T-helper 17 cell (primary cell): ENCODE data around the gene SUPT20HL2. TPM values are rescaled to one million over a fixed set of nuclear protein-coding genes. Genes with fewer than 3 reads are reported as not detected.
"Not testable (repeated sequence)": the region's sequence is repeated elsewhere in the genome, so short reads cannot be mapped to it uniquely, and the experiment has no call there.

ENCODE experiments used
- ATAC-seq: fragments of 150-1000 bp; cut with Tn5 transposase; 2 replicates; pipeline ENCODE4 v1.10.0; 2021; ENCODE audit warnings: mild to moderate bottlenecking, moderate library complexity
- DNase-seq, 3 donors: peaks; one replicate each; pipeline versions ENCODE4 v3.0.0 to v3.0.0-alpha.2; 2020 to 2021
- H3K9me3 ChIP-seq: one replicate; pipeline ENCODE4 v1.7.0; 2013; ENCODE audit warnings: low read length, mild to moderate bottlenecking; ENCODE audit not compliant: control insufficient read depth, poor library complexity, severe bottlenecking
- H3K27ac Mint-ChIP-seq: one replicate; pipeline ENCODE4 v1.8.0; 2022; ENCODE audit warnings: mild to moderate bottlenecking, moderate library complexity, mixed read lengths
- H3K27me3 Mint-ChIP-seq: one replicate; pipeline ENCODE4 v1.8.0; 2022; ENCODE audit warnings: mixed read lengths
- H3K36me3 Mint-ChIP-seq: one replicate; pipeline ENCODE4 v1.8.0; 2022; ENCODE audit warnings: low read depth, mixed read lengths
- H3K4me1 Mint-ChIP-seq: one replicate; pipeline ENCODE4 v1.8.0; 2022; ENCODE audit warnings: mild to moderate bottlenecking, mixed read lengths
- H3K4me3 Mint-ChIP-seq: one replicate; pipeline ENCODE4 v1.8.0; 2022; ENCODE audit warnings: mild to moderate bottlenecking, moderate library complexity, mixed read lengths
- total RNA-seq, 4 donors: library from RNA in 2 of 4; stranded (reverse) in 2 of 4; gene quantifications; one replicate each; pipeline ENCODE4 v1.2.3 and lab custom pipeline; 2022 to 2026

SUPT20HL2 gene
- total RNA-seq, 2 donors from 2014 or later: not detected

DNA sequence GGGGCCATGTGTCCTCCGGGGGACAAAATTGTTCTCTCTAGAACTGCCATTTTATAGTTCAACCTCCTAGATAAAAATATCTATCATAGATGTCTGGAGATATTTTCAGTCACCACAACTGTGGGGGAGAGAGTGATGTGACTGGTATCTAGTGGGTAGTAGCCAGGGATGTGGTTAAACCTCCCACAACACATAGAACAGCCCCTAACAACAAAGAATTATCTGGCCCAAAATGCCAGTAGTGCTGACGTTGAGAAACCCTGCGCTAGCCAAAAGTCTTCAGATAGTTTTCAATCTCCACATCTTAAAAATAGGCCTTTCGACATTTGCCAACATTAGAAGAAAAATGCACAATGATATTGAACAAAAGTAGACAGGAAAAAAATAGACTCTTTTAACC lies 19.0 kb upstream of the SUPT20HL2 start:
- Mint-ChIP-seq H3K27me3 (no peaks in the 10 kb centered on the region), H3K36me3 (no peaks in the 10 kb centered on the region), H3K27ac (no peak overlapping the region), H3K4me3 (no peak overlapping the region), H3K4me1 (no peaks in the 10 kb centered on the region)
- DNase-seq (no peak), ATAC-seq (no peak)
- no peaks in the 10 kb centered on the region for H3K9me3 ChIP-seq

DNA sequence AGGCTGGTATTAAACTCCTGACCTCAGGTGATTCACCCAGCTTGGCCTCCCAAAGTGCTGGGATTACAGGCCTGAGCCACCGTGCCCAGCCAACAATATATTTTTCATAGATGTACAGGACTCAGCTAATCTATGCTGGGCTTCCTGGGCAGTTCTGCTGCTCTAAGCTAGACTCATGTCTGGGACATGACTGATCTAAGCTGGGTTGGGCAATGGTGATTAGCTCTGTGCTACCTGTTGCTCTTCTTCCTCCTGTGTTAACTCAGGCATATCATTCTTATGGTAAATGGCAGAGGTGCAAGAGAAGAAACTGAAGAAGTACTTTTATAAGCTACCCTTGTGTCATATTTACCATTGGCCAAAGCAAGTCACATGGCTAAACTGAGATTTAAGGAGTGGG lies 11.4 kb upstream of the SUPT20HL2 start:
- no peak for ATAC-seq
- H3K36me3 Mint-ChIP-seq: no peaks in the 10 kb centered on the region
- H3K4me1 Mint-ChIP-seq: no peaks in the 10 kb centered on the region
- H3K4me3 Mint-ChIP-seq: no peak overlapping the region
- no peaks in the 10 kb centered on the region for H3K9me3 ChIP-seq
- H3K27me3 Mint-ChIP-seq: peaks cover 13% of the 10 kb centered on the region
- DNase-seq: no peak
- no peak overlapping the region for H3K27ac Mint-ChIP-seq

- ATAC-seq: no peak
- no peak overlapping the region for H3K27ac Mint-ChIP-seq
Observed at GRCh38 chrX:24321741-24322395, 8.0 kb upstream of the SUPT20HL2 start.

DNA sequence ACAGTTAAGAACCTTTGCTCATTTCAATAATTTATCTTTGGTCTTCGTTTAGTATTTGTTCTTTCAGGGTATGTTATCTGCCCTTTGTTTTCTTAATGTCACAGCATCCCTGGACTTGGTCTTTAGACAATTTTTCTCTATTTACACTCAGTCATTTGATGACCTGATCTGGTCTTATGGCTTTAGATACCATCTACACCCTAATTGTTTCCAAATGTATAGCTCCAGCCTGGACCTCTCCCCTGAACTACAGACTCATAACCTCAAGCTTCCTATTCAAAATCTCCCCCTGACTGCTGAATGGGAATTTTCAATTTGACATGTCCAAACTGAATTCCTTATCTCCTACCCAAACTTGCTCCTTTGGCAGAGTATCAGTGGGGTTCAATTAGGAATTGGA lies 3.7 kb upstream of the SUPT20HL2 start:
- Mint-ChIP-seq H3K36me3 (no peaks in the 10 kb centered on the region), H3K27ac (no peak overlapping the region), H3K4me1 (no peaks in the 10 kb centered on the region), H3K27me3 (no peaks in the 10 kb centered on the region), H3K4me3 (no peak overlapping the region)
- no peak for DNase-seq
- no peak for ATAC-seq
- H3K9me3 ChIP-seq: no peaks in the 10 kb centered on the region

More at GRCh38 chrX:24321741-24322395, 8.0 kb upstream of the SUPT20HL2 start:
- Mint-ChIP-seq H3K4me3 (no peak overlapping the region), H3K36me3 (no peaks in the 10 kb centered on the region), H3K4me1 (no peaks in the 10 kb centered on the region), H3K27me3 (peaks cover 11% of the 10 kb centered on the region)
- DNase-seq: no peak
- no peaks in the 10 kb centered on the region for H3K9me3 ChIP-seq

DNA sequence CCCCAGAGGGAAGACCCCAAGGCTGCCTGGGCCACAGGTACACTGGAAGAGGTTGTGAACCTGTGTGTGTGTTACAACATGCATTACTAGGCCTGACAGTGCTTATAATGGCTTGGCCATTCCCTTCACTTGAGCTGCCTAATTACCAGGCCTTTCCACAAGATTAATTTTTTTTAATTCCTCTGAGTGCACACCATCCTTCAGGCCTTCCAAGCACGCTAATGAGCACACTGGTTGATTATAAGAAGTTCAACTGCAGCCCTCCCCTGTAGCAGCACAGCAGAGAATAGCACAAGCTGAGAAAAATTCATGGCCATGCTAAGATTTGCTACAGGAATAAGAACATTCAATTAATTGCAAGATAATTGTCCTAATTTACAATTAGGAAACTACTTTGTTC lies 2.2 kb upstream of the SUPT20HL2 start:
- H3K9me3 ChIP-seq: no peaks in the 10 kb centered on the region
- ATAC-seq (no peak), DNase-seq (no peak)
- Mint-ChIP-seq H3K4me1 (no peaks in the 10 kb centered on the region), H3K36me3 (no peaks in the 10 kb centered on the region), H3K27me3 (no peaks in the 10 kb centered on the region), H3K4me3 (no peak overlapping the region), H3K27ac (no peak overlapping the region)

DNA sequence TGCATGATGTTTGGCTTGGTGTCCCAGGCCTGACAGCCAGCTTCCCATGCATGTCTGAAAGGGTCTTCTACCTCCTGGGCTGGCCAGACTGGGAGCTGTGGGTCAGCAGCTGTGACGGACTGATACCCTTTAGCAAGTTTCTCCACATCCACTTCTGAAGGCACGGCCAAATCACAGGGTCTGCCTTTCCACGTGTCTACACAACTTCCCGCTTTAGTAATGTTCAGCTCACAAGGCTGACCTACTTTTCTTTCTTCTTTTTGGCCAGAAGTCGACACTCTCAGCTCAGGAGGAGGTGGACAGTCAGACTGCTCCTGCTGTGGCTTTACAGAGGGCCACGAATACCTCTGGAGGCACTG lies 1.6 kb downstream of the SUPT20HL2 start:
- H3K4me3 Mint-ChIP-seq, H3K27me3 Mint-ChIP-seq, ATAC-seq, H3K27ac Mint-ChIP-seq, H3K4me1 Mint-ChIP-seq, H3K36me3 Mint-ChIP-seq, H3K9me3 ChIP-seq, DNase-seq: not testable (repeated sequence)

DNA sequence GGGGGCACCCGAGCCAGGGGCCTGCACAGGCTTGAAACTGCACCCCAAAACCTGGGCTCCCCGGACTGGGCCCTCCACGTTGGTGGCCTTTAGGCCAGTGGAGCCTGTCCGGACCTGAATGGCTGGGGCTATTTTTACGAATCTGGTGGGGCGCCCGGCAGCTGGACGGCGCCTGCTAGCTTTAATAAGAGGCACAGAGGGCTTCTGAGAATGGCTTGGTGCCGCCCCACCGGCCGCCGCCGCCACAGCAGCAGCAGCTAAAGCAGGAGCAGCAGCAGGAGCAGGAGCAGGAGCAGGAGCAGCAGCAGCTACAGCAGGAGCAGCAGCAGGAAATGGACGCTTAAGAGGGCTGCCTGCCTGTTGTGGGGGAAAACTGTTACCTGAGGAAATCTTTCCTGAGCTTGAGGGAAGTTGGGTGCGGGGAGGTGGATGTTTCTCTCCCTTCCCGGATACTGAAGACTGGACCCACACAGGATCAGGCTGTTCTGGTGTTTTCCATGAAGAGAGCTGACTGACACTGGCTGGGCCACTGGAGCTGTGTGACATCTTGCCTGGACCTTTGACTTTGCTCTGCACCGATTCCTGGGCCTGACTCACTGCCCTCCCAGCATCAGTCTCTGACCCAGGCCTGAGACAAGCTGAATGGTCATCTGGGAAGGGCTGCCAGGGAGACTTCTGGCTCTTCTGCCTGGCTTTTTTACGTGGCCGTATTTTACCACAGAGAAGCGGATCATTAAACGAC lies 2.2 kb downstream of the SUPT20HL2 start:
- not testable (repeated sequence) for H3K9me3 ChIP-seq, DNase-seq, H3K4me1 Mint-ChIP-seq, H3K36me3 Mint-ChIP-seq, H3K27ac Mint-ChIP-seq, H3K4me3 Mint-ChIP-seq, ATAC-seq, H3K27me3 Mint-ChIP-seq

GRCh38 chrX:24310916-24311315 lies 3.0 kb downstream of the SUPT20HL2 start:
- H3K36me3 Mint-ChIP-seq, ATAC-seq: not testable (repeated sequence)

DNA sequence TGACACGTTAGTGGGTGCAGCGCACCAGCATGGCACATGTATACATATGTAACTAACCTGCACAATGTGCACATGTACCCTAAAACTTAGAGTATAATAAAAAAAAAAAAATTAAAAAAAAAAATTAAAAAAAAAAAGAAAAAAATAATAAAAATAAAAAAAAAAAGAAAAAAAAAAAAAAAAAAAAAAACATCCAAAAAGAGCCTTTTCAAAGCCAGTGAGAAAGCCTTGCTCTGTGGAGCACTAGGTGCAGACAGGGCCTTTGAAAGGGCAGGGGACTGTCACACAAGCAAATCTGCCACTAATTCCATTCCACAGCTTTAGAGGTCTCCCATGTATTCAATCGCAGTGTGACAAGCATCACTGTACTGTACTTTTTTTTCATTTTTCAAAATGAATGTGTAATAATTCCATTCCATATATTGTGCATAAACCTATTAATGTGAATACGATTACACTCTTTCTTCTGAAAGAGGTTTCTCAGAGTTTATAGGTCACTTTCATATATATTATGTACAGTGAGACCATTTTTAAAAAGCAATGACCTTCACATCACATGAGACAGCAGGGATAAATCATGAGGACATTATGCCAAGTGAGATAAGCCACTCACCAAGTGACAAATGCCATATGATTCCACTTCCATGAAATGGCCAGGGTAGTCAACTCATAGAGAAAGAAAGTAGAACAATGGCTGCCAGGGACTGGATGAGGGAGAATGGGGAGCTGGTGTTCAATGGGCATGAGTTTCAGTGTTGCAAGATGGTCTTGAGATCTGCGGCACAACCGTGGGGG lies 4.1 kb downstream of the SUPT20HL2 start:
- not testable (repeated sequence) for DNase-seq

More at GRCh38 chrX:24310916-24311315, 3.0 kb downstream of the SUPT20HL2 start:
- not testable (repeated sequence) for H3K9me3 ChIP-seq, DNase-seq, H3K27ac Mint-ChIP-seq, H3K4me1 Mint-ChIP-seq, H3K4me3 Mint-ChIP-seq, H3K27me3 Mint-ChIP-seq

GRCh38 chrX:24308803-24309202 lies 5.1 kb downstream of the SUPT20HL2 start:
- ATAC-seq, H3K27me3 Mint-ChIP-seq, H3K9me3 ChIP-seq, H3K4me3 Mint-ChIP-seq, H3K27ac Mint-ChIP-seq, DNase-seq, H3K4me1 Mint-ChIP-seq, H3K36me3 Mint-ChIP-seq: not testable (repeated sequence)

More for the DNA sequence above, 4.1 kb downstream of the SUPT20HL2 start:
- H3K4me3 Mint-ChIP-seq, H3K27ac Mint-ChIP-seq, ATAC-seq, H3K9me3 ChIP-seq, H3K27me3 Mint-ChIP-seq, H3K4me1 Mint-ChIP-seq, H3K36me3 Mint-ChIP-seq: not testable (repeated sequence)

- no peak overlapping the region for H3K27ac Mint-ChIP-seq
- ATAC-seq (no peak), DNase-seq (no peak)
- H3K36me3 Mint-ChIP-seq: no peaks in the 10 kb centered on the region
- H3K27me3 Mint-ChIP-seq: peaks cover 5% of the 10 kb centered on the region
- H3K4me1 Mint-ChIP-seq: no peaks in the 10 kb centered on the region
- no peaks in the 10 kb centered on the region for H3K9me3 ChIP-seq
- H3K4me3 Mint-ChIP-seq: no peak overlapping the region
Observed at GRCh38 chrX:24306440-24306839, 7.4 kb downstream of the SUPT20HL2 start.

DNA sequence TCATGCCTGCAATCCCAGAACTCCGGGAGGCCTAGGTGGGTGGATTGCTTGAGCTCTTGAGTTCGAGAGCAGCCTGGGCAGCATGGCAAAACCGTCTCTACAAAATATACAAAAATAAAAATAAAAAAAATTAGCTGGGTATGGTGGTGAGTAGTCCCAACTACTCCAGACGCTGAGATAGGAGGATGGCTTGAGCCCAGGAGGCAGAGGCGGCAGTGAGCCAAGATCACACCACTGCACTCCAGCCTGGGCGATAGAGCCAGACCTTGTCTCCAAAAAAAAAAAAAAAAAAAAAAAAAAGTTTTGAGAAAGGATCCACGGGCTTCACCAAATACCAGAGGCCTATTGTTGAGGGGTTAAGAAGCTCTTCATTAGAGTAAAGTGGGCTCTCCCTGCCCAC lies 8.0 kb downstream of the SUPT20HL2 start:
- ATAC-seq: no peak
- H3K27me3 Mint-ChIP-seq: peaks cover 5% of the 10 kb centered on the region
- no peak overlapping the region for H3K4me3 Mint-ChIP-seq

DNA sequence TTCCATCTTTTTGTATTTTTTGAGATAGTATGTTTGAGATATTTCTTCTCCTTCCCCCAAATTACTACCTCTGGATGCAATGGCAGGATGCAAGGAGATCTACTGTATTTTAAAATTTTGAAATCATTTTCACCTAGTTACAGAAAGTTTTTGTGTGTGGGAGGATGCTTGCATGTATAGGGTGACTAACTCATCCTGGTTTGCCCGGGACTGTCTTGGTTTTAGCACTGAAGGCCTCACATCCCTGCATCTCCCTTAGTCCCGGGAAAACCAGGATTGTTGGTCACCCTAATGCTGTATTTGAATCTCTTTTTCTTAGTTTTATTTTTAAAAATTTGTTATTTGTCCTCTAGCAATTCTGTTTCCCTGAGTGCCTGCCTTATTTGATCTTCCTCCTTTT lies 12.1 kb downstream of the SUPT20HL2 start:
- Mint-ChIP-seq H3K4me3 (no peak overlapping the region), H3K27ac (peak overlapping the region; percentile 47), H3K4me1 (no peaks in the 10 kb centered on the region), H3K27me3 (peaks cover 9% of the 10 kb centered on the region), H3K36me3 (no peaks in the 10 kb centered on the region)
- H3K9me3 ChIP-seq: no peaks in the 10 kb centered on the region
- DNase-seq (no peak), ATAC-seq (no peak)

More for the DNA sequence above, 8.0 kb downstream of the SUPT20HL2 start:
- Mint-ChIP-seq H3K36me3 (no peaks in the 10 kb centered on the region), H3K4me1 (no peaks in the 10 kb centered on the region), H3K27ac (no peak overlapping the region)
- DNase-seq: no peak
- H3K9me3 ChIP-seq: no peaks in the 10 kb centered on the region
